ENCODE measurements around the gene PPM1M.

Gene PPM1M

DNA sequence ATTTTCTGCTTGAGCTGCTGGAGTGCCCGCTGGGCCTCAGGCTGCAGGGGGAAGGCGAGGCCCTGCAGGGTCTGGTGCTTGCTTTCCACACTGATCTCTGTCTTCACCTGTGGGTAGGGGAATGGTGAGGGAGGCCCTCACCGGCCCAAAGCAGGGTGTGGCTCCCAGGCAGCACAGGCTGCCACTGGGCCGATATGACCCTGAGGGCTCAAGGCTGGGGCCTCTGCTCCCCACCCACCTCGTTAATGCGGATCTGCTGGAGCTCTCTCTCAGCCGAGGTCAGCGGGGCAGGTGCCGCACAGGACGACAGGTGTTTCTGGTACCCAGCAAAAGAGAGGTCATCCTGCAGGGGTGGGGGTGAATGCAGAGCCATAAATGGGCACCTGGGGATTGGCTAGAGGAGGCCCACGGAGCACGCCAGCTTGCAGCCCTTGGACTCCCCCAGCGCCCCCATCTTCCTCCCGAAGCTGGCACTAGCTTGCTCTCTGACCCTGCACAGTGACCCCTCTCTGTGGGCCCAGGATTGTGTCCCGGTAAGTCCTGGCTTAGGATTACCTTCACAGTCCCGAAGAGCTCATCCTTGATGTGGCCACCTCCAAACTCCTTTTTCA lies 14.6 kb upstream of the PPM1M start:
- Histone ChIP-seq H3K36me3 (ENCODE audit: control insufficient read depth in 1 of 2, insufficient read depth in 2 of 2, low read length in 2 of 2) (peaks cover 28 to 57% of the 10 kb centered on the region in 2 donors), H3K9ac (ENCODE audit: low read depth in 1 of 2, low read length in 2 of 2) (no peak overlapping the region), H3K27ac (ENCODE audit: low read depth, low read length) (no peak overlapping the region), H3K4me3 (ENCODE audit: low read depth in 1 of 2, low read length in 2 of 2) (no peak overlapping the region), H3K27me3 (ENCODE audit: control insufficient read depth in 1 of 2, insufficient read depth in 2 of 2, low read length in 2 of 2) (no peaks in the 10 kb centered on the region), H3K9me3 (ENCODE audit: control insufficient read depth in 1 of 2, low read length in 2 of 2) (no peaks in the 10 kb centered on the region), H3K4me1 (ENCODE audit: control insufficient read depth in 1 of 2, insufficient read depth in 2 of 2, low read length in 2 of 2) (peaks cover 5% of the 10 kb centered on the region in 2 donors)

DNA sequence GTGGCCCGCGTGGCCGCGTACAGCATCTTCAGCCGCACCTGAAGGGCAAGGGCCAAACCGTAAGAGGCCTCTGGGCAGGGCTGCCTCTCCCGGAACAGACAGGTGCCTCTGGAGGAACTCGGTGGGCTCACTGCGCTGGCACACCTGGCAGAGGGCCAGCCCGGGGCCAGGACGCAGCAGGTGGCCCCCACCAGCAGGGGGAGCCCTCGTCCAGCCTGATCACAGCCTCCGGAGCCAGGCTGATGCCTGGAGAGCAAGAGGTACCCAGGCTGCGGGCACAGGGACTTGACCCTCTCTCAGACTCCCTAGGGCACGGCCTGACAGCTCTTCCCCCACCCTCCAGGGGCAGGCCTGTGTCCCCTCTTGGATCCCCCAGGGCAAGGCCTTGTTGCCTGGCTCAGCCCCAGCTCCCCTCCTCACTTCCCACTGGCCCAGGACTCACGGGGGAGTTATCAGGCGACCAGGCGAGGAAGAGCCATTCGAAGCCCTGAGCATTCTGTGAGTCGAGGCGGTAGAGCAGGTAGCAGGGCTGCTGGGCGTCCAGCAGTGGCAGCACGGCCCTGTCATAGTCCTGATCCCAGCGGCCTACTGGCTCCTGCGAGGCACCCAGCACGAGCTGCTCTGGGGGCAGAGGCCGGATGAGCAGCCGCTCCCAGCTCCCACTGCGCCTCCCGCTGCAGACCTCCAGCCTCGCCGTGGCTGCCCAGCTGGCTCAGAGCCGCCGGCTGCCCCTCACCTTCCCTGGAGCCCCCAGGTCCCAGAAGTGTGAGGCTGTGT lies 13.9 kb upstream of the PPM1M start:
- no peaks in the 10 kb centered on the region for H3K9me3 ChIP-seq (ENCODE audit: control insufficient read depth in 1 of 2, low read length in 2 of 2)
- H3K9ac ChIP-seq (ENCODE audit: low read depth in 1 of 2, low read length in 2 of 2), result no peak overlapping the region
- no peak overlapping the region for H3K27ac ChIP-seq (ENCODE audit: low read depth, low read length)
- H3K4me3 ChIP-seq (ENCODE audit: low read depth in 1 of 2, low read length in 2 of 2), result no peak overlapping the region
- peaks cover 3 to 10% of the 10 kb centered on the region in 2 donors for H3K4me1 ChIP-seq (ENCODE audit: control insufficient read depth in 1 of 2, insufficient read depth in 2 of 2, low read length in 2 of 2)
- peaks cover 28 to 57% of the 10 kb centered on the region in 2 donors for H3K36me3 ChIP-seq (ENCODE audit: control insufficient read depth in 1 of 2, insufficient read depth in 2 of 2, low read length in 2 of 2)
- H3K27me3 ChIP-seq (ENCODE audit: control insufficient read depth in 1 of 2, insufficient read depth in 2 of 2, low read length in 2 of 2), result no peaks in the 10 kb centered on the region

GRCh38 chr3:52232279-52233107 lies 13.1 kb upstream of the PPM1M start:
- Histone ChIP-seq H3K27me3 (ENCODE audit: control insufficient read depth in 1 of 2, insufficient read depth in 2 of 2, low read length in 2 of 2) (no peaks in the 10 kb centered on the region), H3K9ac (ENCODE audit: low read depth in 1 of 2, low read length in 2 of 2) (no peak overlapping the region), H3K36me3 (ENCODE audit: control insufficient read depth in 1 of 2, insufficient read depth in 2 of 2, low read length in 2 of 2) (peaks cover 28 to 57% of the 10 kb centered on the region in 2 donors), H3K27ac (ENCODE audit: low read depth, low read length) (no peak overlapping the region), H3K9me3 (ENCODE audit: control insufficient read depth in 1 of 2, low read length in 2 of 2) (no peaks in the 10 kb centered on the region), H3K4me1 (ENCODE audit: control insufficient read depth in 1 of 2, insufficient read depth in 2 of 2, low read length in 2 of 2) (peaks cover 10 to 16% of the 10 kb centered on the region in 2 donors), H3K4me3 (ENCODE audit: low read depth in 1 of 2, low read length in 2 of 2) (no peak overlapping the region)

DNA sequence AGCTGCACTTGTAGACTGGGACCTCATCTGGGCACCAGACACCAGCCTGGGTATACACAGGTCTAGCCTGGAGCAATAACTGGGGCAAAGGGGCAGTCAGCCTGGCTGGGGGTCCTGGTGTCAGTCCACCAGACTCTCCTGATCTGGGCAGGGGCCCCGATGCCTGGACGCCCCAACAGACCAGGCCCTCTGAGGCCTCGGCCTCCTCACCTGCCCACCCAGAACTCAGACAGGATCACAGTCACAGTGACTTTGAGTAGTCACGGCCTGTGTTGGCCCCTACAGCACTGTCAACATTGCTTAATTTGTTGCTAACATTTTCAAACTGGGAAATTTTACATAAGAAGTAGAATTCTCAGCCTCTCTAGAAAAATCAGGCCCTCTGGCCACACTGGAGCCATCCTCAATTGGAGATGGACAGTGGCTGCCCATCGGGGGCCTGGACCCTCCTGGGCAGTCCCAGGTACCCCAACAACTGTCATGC lies 12.4 kb upstream of the PPM1M start:
- H3K36me3 ChIP-seq (ENCODE audit: control insufficient read depth in 1 of 2, insufficient read depth in 2 of 2, low read length in 2 of 2), result peaks cover 23 to 57% of the 10 kb centered on the region in 2 donors
- H3K9ac ChIP-seq (ENCODE audit: low read depth in 1 of 2, low read length in 2 of 2), result no peak overlapping the region
- no peaks in the 10 kb centered on the region for H3K9me3 ChIP-seq (ENCODE audit: control insufficient read depth in 1 of 2, low read length in 2 of 2)
- H3K4me3 ChIP-seq (ENCODE audit: low read depth in 1 of 2, low read length in 2 of 2), result no peak overlapping the region
- H3K27me3 ChIP-seq (ENCODE audit: control insufficient read depth in 1 of 2, insufficient read depth in 2 of 2, low read length in 2 of 2), result no peaks in the 10 kb centered on the region
- peaks cover 17 to 23% of the 10 kb centered on the region in 2 donors for H3K4me1 ChIP-seq (ENCODE audit: control insufficient read depth in 1 of 2, insufficient read depth in 2 of 2, low read length in 2 of 2)
- no peak overlapping the region for H3K27ac ChIP-seq (ENCODE audit: low read depth, low read length)

DNA sequence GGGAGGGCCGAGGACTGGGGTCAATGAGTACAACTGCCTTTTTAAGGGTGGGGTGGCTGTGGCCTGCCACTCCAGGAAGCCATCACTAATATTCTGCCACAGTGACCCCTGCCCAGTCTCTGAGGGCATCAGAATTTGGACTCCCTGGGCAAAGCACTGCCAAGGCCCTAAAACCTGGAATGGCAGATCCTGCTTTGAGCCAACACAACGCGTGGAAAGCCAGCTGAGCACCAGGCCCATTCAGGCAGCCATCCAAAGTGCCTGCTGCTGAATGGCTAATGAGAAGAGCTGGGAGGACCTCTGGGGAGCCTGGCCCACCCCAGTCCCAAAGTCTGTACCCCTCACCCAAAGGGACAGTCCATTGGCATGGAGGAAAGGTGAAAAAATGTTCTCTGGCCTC lies 11.6 kb upstream of the PPM1M start:
- Histone ChIP-seq H3K4me1 (ENCODE audit: control insufficient read depth in 1 of 2, insufficient read depth in 2 of 2, low read length in 2 of 2) (peaks cover 21 to 26% of the 10 kb centered on the region in 2 donors), H3K27me3 (ENCODE audit: control insufficient read depth in 1 of 2, insufficient read depth in 2 of 2, low read length in 2 of 2) (no peaks in the 10 kb centered on the region), H3K4me3 (ENCODE audit: low read depth in 1 of 2, low read length in 2 of 2) (no peak overlapping the region), H3K9ac (ENCODE audit: low read depth in 1 of 2, low read length in 2 of 2) (no peak overlapping the region), H3K9me3 (ENCODE audit: control insufficient read depth in 1 of 2, low read length in 2 of 2) (no peaks in the 10 kb centered on the region), H3K36me3 (ENCODE audit: control insufficient read depth in 1 of 2, insufficient read depth in 2 of 2, low read length in 2 of 2) (peaks cover 22 to 52% of the 10 kb centered on the region in 2 donors), H3K27ac (ENCODE audit: low read depth, low read length) (no peak overlapping the region)

DNA sequence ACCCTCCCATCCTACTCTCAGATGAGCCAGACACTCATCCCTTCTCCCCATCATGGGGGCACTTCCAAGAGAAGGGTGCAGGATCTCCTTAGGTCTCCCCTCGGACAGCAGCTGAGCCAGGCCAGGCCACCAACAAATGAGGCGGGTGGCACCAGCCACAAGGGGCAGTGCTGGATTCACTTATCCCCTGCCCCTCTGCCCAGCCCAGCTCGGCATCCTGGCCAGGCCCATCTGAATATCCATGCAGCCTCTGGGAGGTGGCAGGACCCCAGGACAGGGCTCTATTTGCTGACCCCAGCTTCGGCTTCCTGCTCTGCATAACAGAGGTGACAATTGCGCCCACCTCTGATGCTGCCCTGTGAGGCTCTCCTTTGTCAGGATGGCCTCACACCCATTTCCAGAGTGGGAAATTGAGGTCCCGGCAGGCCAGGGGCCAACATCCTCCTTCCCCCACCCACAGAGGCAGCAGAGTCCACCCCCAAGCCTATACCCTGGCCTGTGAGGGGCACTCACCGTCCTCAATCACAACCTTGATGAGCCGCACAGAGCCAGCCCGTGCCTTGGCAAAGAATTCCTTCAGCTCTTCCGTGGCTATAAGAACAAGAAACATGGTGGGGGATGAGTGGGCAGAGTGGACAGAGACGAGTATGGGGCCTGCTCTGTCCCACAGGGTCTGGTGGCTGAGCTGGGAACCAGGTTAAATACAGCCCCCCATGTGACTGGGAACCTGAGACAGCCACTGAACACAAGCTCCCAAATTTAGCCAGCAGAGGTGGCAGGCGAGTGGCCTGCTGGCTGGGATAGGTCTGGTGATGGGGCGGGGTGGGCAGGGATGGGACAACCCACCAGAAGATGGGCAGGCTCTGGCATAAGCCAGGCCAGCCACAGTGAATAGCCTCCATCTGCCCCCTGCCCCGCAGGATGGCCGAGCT lies 10.8 kb upstream of the PPM1M start:
- H3K9ac ChIP-seq (ENCODE audit: low read depth in 1 of 2, low read length in 2 of 2), result no peak overlapping the region

GRCh38 chr3:52236424-52236886 lies 9.1 kb upstream of the PPM1M start:
- H3K4me1 ChIP-seq (ENCODE audit: control insufficient read depth in 1 of 2, insufficient read depth in 2 of 2, low read length in 2 of 2), result peaks cover 34 to 39% of the 10 kb centered on the region in 2 donors

More for the DNA sequence above, 10.8 kb upstream of the PPM1M start:
- H3K27me3 ChIP-seq (ENCODE audit: control insufficient read depth in 1 of 2, insufficient read depth in 2 of 2, low read length in 2 of 2), result no peaks in the 10 kb centered on the region
- H3K4me1 ChIP-seq (ENCODE audit: control insufficient read depth in 1 of 2, insufficient read depth in 2 of 2, low read length in 2 of 2), result peaks cover 23 to 28% of the 10 kb centered on the region in 2 donors
- no peak overlapping the region for H3K27ac ChIP-seq (ENCODE audit: low read depth, low read length)
- peaks cover 16 to 44% of the 10 kb centered on the region in 2 donors for H3K36me3 ChIP-seq (ENCODE audit: control insufficient read depth in 1 of 2, insufficient read depth in 2 of 2, low read length in 2 of 2)
- H3K4me3 ChIP-seq (ENCODE audit: low read depth in 1 of 2, low read length in 2 of 2), result no peak overlapping the region
- no peaks in the 10 kb centered on the region for H3K9me3 ChIP-seq (ENCODE audit: control insufficient read depth in 1 of 2, low read length in 2 of 2)

DNA sequence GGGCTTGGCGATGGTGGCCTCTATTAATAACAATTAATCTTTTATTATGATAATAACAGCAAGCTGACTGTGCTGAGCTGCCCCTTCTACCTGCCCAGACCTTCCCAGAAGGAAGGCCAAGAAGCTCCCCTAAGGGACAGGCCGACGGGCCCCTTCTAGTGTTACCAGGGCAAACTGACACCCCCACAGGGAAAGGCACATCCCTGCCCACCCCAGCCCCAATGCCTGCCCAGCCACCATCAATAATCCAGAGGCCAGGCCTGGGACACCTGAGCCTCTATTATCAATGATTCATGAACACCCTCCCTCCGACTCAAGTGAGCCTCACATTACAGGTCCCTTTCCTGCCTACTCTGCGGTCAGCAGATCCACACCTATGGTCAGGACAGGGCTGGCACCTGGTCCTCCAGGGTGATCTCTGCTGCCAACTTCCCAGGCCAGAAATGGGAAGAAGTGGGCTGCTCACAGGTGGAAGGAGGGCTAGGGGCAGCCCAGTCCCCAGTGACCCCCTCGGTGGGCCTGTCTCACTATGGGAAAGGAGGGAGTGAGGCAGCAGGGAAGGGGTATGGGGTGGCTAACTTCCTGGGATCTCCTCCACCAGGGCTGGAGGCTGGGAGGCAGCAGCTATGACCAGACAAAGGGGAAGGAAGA lies 8.4 kb upstream of the PPM1M start:
- peak overlapping the region; percentile 56 for H3K27ac ChIP-seq (ENCODE audit: low read depth, low read length)
- H3K4me3 ChIP-seq (ENCODE audit: low read depth in 1 of 2, low read length in 2 of 2), result peak overlapping the region; percentile 6 to 77
- peak overlapping the region in 1 of 2 donors; percentile 82 for H3K9ac ChIP-seq (ENCODE audit: low read depth in 1 of 2, low read length in 2 of 2)

More at GRCh38 chr3:52236424-52236886, 9.1 kb upstream of the PPM1M start:
- Histone ChIP-seq H3K27ac (ENCODE audit: low read depth, low read length) (no peak overlapping the region), H3K9ac (ENCODE audit: low read depth in 1 of 2, low read length in 2 of 2) (no peak overlapping the region), H3K4me3 (ENCODE audit: low read depth in 1 of 2, low read length in 2 of 2) (no peak overlapping the region), H3K36me3 (ENCODE audit: control insufficient read depth in 1 of 2, insufficient read depth in 2 of 2, low read length in 2 of 2) (peaks cover 4 to 28% of the 10 kb centered on the region in 2 donors), H3K27me3 (ENCODE audit: control insufficient read depth in 1 of 2, insufficient read depth in 2 of 2, low read length in 2 of 2) (no peaks in the 10 kb centered on the region), H3K9me3 (ENCODE audit: control insufficient read depth in 1 of 2, low read length in 2 of 2) (no peaks in the 10 kb centered on the region)

More for the DNA sequence above, 8.4 kb upstream of the PPM1M start:
- H3K27me3 ChIP-seq (ENCODE audit: control insufficient read depth in 1 of 2, insufficient read depth in 2 of 2, low read length in 2 of 2), result no peaks in the 10 kb centered on the region
- peaks cover 34 to 39% of the 10 kb centered on the region in 2 donors for H3K4me1 ChIP-seq (ENCODE audit: control insufficient read depth in 1 of 2, insufficient read depth in 2 of 2, low read length in 2 of 2)
- H3K9me3 ChIP-seq (ENCODE audit: control insufficient read depth in 1 of 2, low read length in 2 of 2), result no peaks in the 10 kb centered on the region
- peaks cover 4 to 24% of the 10 kb centered on the region in 2 donors for H3K36me3 ChIP-seq (ENCODE audit: control insufficient read depth in 1 of 2, insufficient read depth in 2 of 2, low read length in 2 of 2)
